Aorta (tissue), 5 donors: ENCODE results near the gene RASL11B. TPM values are rescaled to one million over a fixed set of nuclear protein-coding genes. Genes with fewer than 3 reads are reported as not detected.

Experiments
- ATAC-seq: fragments of 200-7000 bp; cut with Tn5 transposase; one replicate; pipeline ENCODE4 v1.9.1; 2022; ENCODE audit warnings: moderate library complexity; ENCODE audit not compliant: low FRiP score
- DNase-seq, 2 donors: peaks; one replicate each; pipeline ENCODE4 v3.0.0-alpha.2; 2020
- H3K27ac ChIP-seq, 2 donors: one replicate each; pipeline ENCODE4 v1.5.1; 2013; ENCODE audit warnings: low read length in 2 of 2, mild to moderate bottlenecking in 2 of 2, moderate library complexity in 2 of 2, control low read depth in 1 of 2, inconsistent platforms in 1 of 2, low read depth in 1 of 2
- H3K27me3 ChIP-seq, 2 donors: one replicate each; pipeline ENCODE4 v1.6.1; 2013; ENCODE audit warnings: control low read depth in 1 of 2, low read length in 1 of 2, mild to moderate bottlenecking in 1 of 2, moderate library complexity in 1 of 2; ENCODE audit not compliant: insufficient read depth in 2 of 2, control insufficient read depth in 1 of 2
- H3K36me3 ChIP-seq, 2 donors: one replicate each; pipeline ENCODE4 v1.6.1; 2013; ENCODE audit warnings: control low read depth in 1 of 2, low read length in 1 of 2, mild to moderate bottlenecking in 1 of 2; ENCODE audit not compliant: insufficient read depth in 2 of 2, control insufficient read depth in 1 of 2
- H3K4me1 ChIP-seq, 2 donors: one replicate each; pipeline ENCODE4 v1.6.1; 2013; ENCODE audit warnings: low read length in 2 of 2, control low read depth in 1 of 2, mild to moderate bottlenecking in 1 of 2, moderate library complexity in 1 of 2; ENCODE audit not compliant: insufficient read depth in 2 of 2, control insufficient read depth in 1 of 2
- H3K4me3 ChIP-seq, 2 donors: one replicate each; pipeline ENCODE4 v1.5.1; 2013; ENCODE audit warnings: low read length in 2 of 2, control low read depth in 1 of 2, mild to moderate bottlenecking in 1 of 2
- H3K9me3 ChIP-seq: one replicate; pipeline ENCODE4 v1.6.1; 2013; ENCODE audit warnings: mild to moderate bottlenecking, low read length; ENCODE audit not compliant: control insufficient read depth
- WGBS, 2 donors: extraction: QIAGEN DNeasy Blood & Tissue Kit; methylation state at CpG; one replicate each; pipeline ENCODE4 v1.1.7; 2013; 5-methylcytosine and 5-hydroxymethylcytosine counted together
- intact Hi-C, 2 donors: fragments of 100-400 bp; cut with DNase I; formaldehyde crosslinking; loops; one replicate each; pipeline versions ENCODE4 v1.14.2 to v1.15.0; 2022
- polyA plus RNA-seq, 2 donors: library from polyadenylated mRNA; stranded (reverse); fragments of 200-250 nt; gene quantifications; one replicate each; pipeline ENCODE4 v1.2.3, GENCODE V29; 2013
- total RNA-seq, 2 donors: library from RNA; stranded (reverse); fragmentation: NEBNext Ultra II Directional; extraction: Animal tissue kit (Norgen Biotek cat#: 25700); gene quantifications; one replicate each; pipeline ENCODE4 v1.2.1, GENCODE V29; 2021
- donor health status: healthy with polysubstance abuse.
- donor health status: Bipolar disorder and iron deficiency.
- donor health status: DM: no; HTN: no; CAD: no.
- donor health status: DM: no; HTN: no; CAD: no.
- donor health status: DM: yes; HTN: yes; CAD: no.

The RASL11B gene
- total and polyA plus RNA-seq, 4 donors: 4.8 to 12.3 (median 5.7) TPM

DNA sequence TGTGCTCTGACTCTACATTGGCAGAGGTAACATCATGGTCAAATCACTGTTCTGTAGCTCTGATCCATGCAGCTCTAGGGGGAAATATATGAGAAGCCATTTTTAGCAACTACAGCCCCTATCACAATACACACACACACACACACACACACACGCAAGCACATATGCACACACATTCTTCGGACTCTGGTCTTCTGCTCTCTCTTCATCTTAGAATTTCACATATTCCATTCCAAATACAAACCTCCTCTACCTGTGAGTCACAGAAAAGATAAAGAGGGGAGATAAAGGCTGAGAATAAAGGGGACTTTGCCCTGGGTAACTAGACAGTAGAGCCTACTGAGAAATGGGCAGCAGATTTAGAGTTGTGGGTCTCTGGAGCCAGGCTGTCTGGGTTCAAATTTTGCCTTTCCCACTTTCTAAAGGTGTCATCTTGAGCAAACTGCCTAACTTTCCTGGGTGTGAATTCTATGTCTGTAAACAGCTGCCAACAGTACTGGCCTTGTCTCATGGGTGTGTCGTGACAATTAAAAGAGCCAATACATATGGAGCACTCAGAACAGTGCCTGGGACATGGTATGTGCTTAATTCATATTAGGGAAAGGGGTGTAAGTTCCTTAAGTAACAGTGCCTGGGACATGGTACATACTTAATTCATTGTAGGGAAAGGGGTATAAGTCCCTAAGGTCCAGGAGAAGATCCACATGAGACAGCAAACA is 11.6 kb upstream of the RASL11B start:
- DNase-seq (no peak), ATAC-seq (no peak)
- 96 to 98% methylated on average over 3 of the region's 3 CpGs for WGBS, 2 donors
- Histone ChIP-seq H3K4me3 (no peak overlapping the region), H3K4me1 (no peaks in the 10 kb centered on the region), H3K27ac (no peak overlapping the region), H3K36me3 (no peaks in the 10 kb centered on the region), H3K27me3 (peaks cover 0 to 1% of the 10 kb centered on the region in 2 donors), H3K9me3 (no peaks in the 10 kb centered on the region)
- intact Hi-C loops: no loop called here

DNA sequence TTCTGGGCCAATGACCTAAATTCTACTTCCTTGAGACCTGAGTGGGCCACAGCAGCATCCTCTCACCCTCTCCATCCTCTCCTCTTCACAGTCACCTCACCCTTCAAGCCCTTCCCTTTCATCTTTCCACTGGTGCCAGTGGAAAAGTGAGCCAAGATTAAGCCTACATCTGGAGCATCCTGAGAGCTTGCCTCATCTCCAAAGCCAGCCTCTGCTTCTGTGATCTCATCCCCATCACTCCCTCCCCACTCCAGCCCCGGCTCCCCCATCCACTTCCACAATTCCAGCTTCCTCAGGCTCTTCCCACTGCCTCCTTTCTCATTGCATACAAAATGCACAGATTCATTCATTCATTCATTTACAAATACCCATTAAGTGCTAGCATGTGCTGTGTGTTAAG is 10.1 kb upstream of the RASL11B start:
- ATAC-seq: no peak
- WGBS, 2 donors: 74 to 88% methylated on average over 1 of the region's 1 CpG
- H3K27ac ChIP-seq: no peak overlapping the region

DNA sequence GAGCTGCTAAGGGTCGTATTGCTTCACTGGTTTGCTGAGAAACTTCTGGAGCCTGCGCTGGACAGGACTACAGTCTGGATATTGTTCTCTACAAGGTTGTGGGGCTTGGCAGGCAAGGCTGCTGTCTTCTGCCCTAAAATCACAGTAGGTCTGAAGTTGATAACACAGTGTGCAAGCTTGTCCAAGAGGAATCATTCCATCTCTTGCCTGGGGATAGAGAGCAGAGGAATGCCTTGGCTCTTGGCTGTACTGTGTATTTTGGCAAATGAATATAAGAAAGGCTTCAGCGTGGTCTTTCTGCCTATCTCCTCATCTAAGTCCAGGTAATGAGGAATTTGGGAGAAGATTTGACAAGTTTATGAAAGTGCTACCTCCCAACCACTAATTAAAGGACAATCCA is 9.4 kb upstream of the RASL11B start:
- intact Hi-C loops: no loop called here
- 4 to 13% methylated on average over 3 of the region's 3 CpGs for WGBS, 2 donors
- ATAC-seq (peak; percentile 54), DNase-seq (no peak)
- no peaks in the 10 kb centered on the region for H3K4me1 ChIP-seq
- peaks cover 0 to 1% of the 10 kb centered on the region in 2 donors for H3K27me3 ChIP-seq
- no peak overlapping the region for H3K4me3 ChIP-seq
- H3K36me3 ChIP-seq: no peaks in the 10 kb centered on the region
- H3K27ac ChIP-seq: peak overlapping the region in 1 of 2 donors; percentile 12
- H3K9me3 ChIP-seq: no peaks in the 10 kb centered on the region

More for the DNA sequence above, 10.1 kb upstream of the RASL11B start:
- Histone ChIP-seq H3K27me3 (peaks cover 0 to 1% of the 10 kb centered on the region in 2 donors), H3K4me3 (no peak overlapping the region), H3K9me3 (no peaks in the 10 kb centered on the region), H3K36me3 (no peaks in the 10 kb centered on the region), H3K4me1 (no peaks in the 10 kb centered on the region)
- intact Hi-C loops: no loop called here
- DNase-seq: no peak

DNA sequence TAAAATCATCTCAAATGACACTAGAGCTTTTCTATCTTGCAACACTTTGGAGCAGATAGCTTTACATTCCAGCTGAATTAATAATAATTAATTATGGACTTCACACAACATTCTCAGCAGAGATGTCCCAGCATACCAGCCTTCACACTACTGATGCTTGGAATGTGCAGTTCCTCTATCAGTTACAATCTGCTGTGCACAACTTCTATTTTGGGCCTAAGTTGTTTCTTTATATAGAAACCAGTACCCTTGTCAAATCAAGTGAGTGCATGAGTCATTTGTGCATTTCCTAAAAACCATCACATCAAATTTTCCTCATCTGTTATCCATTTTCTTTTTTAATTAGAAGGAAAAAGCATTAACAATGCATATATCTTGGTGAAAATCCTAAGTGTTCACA is 8.8 kb upstream of the RASL11B start:
- Histone ChIP-seq H3K27me3 (peaks cover 0 to 1% of the 10 kb centered on the region in 2 donors), H3K9me3 (no peaks in the 10 kb centered on the region), H3K36me3 (no peaks in the 10 kb centered on the region), H3K4me3 (no peak overlapping the region), H3K27ac (no peak overlapping the region), H3K4me1 (no peaks in the 10 kb centered on the region)
- ATAC-seq (no peak), DNase-seq (no peak)
- intact Hi-C loops: no loop called here

DNA sequence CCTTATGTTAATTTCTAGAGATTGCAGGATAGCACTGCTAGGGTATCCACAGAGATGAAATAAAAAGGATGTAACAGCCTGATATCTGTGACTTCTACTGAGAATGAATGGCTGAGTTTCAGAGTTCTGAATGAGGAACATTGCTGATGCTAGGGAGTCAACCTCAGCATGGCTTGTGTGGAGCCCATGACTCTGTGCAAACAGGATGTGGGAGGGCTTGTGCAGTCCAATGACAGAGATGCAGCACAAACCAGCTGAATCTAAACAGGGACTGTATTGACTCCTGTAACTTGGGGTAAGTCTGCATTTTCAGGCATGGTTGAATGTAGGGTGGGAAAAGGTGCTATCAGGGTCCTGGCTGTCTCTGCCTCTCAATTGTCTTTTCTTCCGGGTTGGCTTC is 5.3 kb upstream of the RASL11B start:
- ATAC-seq: no peak
- WGBS, 2 donors: 95 to 100% methylated on average over 1 of the region's 1 CpG

DNA sequence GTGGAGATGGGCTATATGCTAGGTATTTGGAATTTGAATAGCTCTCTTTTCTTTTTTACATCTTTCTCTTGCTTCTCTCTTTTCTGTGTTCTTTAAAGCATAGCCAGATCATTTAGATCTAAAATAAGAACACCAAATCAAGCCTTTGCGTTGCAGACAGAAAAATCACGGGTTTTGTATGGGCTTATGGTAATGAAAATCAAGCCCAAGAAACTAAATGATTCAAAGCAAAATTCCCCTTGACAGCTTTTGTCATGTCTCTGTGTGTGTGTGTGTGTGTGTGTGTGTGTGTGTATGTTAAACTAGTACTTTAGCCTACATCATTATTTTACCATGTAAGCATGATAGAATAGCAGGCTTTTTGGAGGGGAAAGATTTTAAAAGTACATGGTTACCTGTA is 1.8 kb upstream of the RASL11B start:
- DNase-seq (no peak), ATAC-seq (no peak)
- no peaks in the 10 kb centered on the region for H3K27me3 ChIP-seq
- no peak overlapping the region for H3K27ac ChIP-seq
- 87 to 93% methylated on average over 2 of the region's 2 CpGs for WGBS, 2 donors
- H3K36me3 ChIP-seq: peaks cover 0 to under 1% of the 10 kb centered on the region in 2 donors
- H3K4me1 ChIP-seq: no peaks in the 10 kb centered on the region
- no peak overlapping the region for H3K4me3 ChIP-seq
- intact Hi-C loops: loop anchor here (5.0 to 10.0 kb wide), 5 partner anchors 122 to 1374 kb away; partner anchors contain the start of gene USP46 (in 1 of the 2)
- H3K9me3 ChIP-seq: no peaks in the 10 kb centered on the region

More for the DNA sequence above, 5.3 kb upstream of the RASL11B start:
- Histone ChIP-seq H3K9me3 (no peaks in the 10 kb centered on the region), H3K27ac (no peak overlapping the region), H3K36me3 (no peaks in the 10 kb centered on the region), H3K4me1 (no peaks in the 10 kb centered on the region), H3K4me3 (no peak overlapping the region), H3K27me3 (no peaks in the 10 kb centered on the region)
- intact Hi-C loops: no loop called here
- DNase-seq: no peak

DNA sequence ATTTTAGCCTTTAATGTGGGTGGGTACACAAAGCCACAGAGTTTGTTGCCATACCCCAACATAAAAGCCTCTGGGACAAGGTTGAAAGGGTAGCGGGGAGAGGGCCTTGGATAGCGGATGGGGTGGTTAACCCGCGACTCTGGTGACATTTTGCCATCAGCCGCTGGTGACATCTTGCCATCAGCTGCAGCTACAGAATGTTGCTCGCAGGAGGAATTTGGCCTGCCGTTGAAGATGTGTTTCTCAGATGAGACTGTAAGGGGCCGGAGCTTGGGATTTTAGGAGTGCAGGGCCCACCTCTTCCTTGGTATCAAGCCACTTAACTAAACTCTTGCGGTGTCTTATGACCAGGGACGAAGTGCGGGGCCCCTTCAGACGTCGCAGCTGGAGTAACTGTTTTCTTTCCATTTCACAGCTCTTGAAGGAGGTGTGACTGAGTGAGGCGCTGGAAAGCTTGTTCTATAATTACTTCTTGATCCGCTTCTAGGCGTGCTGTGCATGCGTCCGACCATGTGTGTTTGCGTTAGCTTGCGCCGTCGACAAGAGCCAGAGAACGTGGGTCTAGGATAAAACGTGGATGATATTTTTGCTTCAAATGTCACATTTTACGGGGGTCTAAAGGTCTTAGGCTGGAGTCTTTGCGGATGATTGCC is 820 bp upstream of the RASL11B start:
- H3K4me3 ChIP-seq: peak overlapping the region; percentile 71 to 75
- H3K27me3 ChIP-seq: no peaks in the 10 kb centered on the region
- H3K4me1 ChIP-seq: no peaks in the 10 kb centered on the region
- no peaks in the 10 kb centered on the region for H3K9me3 ChIP-seq
- no peak overlapping the region for H3K27ac ChIP-seq
- peaks cover 0 to 5% of the 10 kb centered on the region in 2 donors for H3K36me3 ChIP-seq
- no peak for DNase-seq
- intact Hi-C loops: loop anchor here (5.0 to 10.0 kb wide), 5 partner anchors 121 to 1374 kb away; partner anchors contain the start of gene USP46 (in 1 of the 2)
- no peak for ATAC-seq
- WGBS, 2 donors: 39% methylated on average over 26 of the region's 26 CpGs

DNA sequence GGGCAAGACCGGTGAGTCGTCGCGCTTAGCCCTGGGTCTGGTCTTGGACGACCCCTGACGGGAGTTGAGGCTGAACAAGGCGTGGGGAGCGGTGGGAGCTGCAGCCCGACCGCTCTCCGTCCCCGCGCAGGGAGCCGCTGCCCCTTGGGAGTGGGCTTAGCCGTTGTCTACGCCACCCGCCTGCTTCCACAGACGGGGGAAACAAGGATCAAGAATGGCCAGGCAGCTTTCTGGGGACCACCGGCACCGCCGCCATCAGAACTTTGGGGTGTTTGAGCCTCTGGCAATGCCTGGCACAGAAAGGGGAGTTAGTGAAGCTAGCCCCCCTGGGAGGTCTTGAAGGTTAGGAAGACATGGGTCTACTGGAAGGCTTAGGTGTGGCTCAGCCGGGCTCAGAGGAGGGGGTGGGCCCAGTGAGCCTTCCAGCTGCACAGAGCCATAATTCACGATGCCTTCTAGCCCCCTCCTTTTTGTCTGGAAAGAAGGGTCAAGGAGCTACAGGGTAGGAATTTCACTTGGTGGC is 583 bp downstream of the RASL11B start:
- Histone ChIP-seq H3K36me3 (peaks cover 0 to 5% of the 10 kb centered on the region in 2 donors), H3K27ac (peak overlapping the region; percentile 3 to 70), H3K4me3 (peak overlapping the region; percentile 12 to 71), H3K9me3 (no peaks in the 10 kb centered on the region), H3K4me1 (peaks cover 0 to 8% of the 10 kb centered on the region in 2 donors), H3K27me3 (no peaks in the 10 kb centered on the region)
- 0 to 2% methylated on average over 22 to 23 of the region's 23 CpGs for WGBS, 2 donors
- ATAC-seq (no peak), DNase-seq (peak in 1 of 2 donors; percentile 47)
- intact Hi-C loops: loop anchor here (5.0 to 10.0 kb wide), 5 partner anchors 120 to 1372 kb away; partner anchors contain the start of gene USP46 (in 1 of the 2)
